Colonic mucosa (tissue), 4 donors: ENCODE data around the gene PIRT. TPM values are rescaled to one million over a fixed set of nuclear protein-coding genes. Genes with fewer than 3 reads are reported as not detected.

Source experiments
- DNase-seq: peaks from one replicate; pipeline ENCODE4 v3.0.0-alpha.2; 2020
- H3K27ac ChIP-seq: fragments of 200-600 bp; one replicate; pipeline ENCODE4 v1.8.0; 2021
- H3K27me3 ChIP-seq: fragments of 200-600 bp; one replicate; pipeline ENCODE4 v1.8.0; 2021
- H3K36me3 ChIP-seq: fragments of 200-600 bp; one replicate; pipeline ENCODE4 v1.8.0; 2021
- H3K4me1 ChIP-seq: fragments of 200-600 bp; one replicate; pipeline ENCODE4 v1.8.0; 2021; ENCODE audit warnings: mild to moderate bottlenecking
- H3K4me3 ChIP-seq: fragments of 200-600 bp; one replicate; pipeline ENCODE4 v1.8.0; 2021
- H3K9ac ChIP-seq, 2 donors: one replicate each; pipeline ENCODE4 v1.7.0; 2013; ENCODE audit warnings: control low read depth in 2 of 2, low read depth in 2 of 2, low read length in 2 of 2
- H3K9me3 ChIP-seq: fragments of 200-600 bp; one replicate; pipeline ENCODE4 v1.8.0; 2021
- intact Hi-C: fragments of 100-400 bp; cut with DNase I; formaldehyde crosslinking; loops from one replicate; pipeline ENCODE4 v1.14.1; 2022
- total RNA-seq, 2 donors: library from RNA; stranded (reverse); fragmentation: NEBNext Ultra II Directional in 1 of 2; extraction: Animal tissue kit (Norgen Biotek cat#: 25700) in 1 of 2; gene quantifications; one replicate each; pipeline ENCODE4 v1.2.1, GENCODE V29; 2021
- TF ChIP-seq, protein P1 (sequence below): fragments of 200-600 bp; IDR thresholded peaks from one replicate; pipeline ENCODE4 v1.8.0; 2022; ENCODE audit warnings: antibody characterized with exemption, mild to moderate bottlenecking
- donor health status: healthy.
- donor health status: DM: no; HTN: no; CAD: no.
- donor health status: DM: no; HTN: no; CAD: no.

The PIRT gene
- total RNA-seq, result 1 to 10 TPM in 1 of 2 donors, under 1 TPM in 1; 0.40 to 1.5 TPM

DNA sequence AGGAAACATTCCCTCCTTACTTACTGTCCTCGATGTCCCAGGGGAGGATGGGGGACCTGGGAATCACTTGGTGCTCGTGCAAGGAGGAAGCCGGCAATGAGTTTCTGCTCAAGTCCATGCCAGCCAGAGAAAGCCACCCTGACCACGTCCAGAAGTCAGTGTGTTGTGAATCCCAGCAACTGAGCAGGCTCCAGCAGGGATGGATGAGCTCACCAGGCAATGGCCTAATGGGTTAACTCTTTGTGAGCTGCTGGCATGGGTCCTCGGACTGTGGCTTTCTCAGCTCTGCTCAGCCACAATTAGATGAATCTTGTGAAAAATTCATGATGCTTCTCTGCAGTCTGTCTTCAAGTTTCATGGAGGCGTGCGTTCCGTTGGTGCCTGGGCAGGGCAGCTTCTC lies at the start of gene PIRT:
Gene PIRT, minus strand, starts transcription at position 167 of the 400 bp plus-strand sequence. CDS start 12,442 bp downstream, outside the sequence.
- no peak within 1 kb of the TSS for H3K27ac ChIP-seq
- intact Hi-C loops, result no loop called here
- H3K4me3 ChIP-seq, result no peak within 1 kb of the TSS
- no peaks in the 10 kb centered on the region for H3K4me1 ChIP-seq
- no peak for DNase-seq
- no peaks in the 10 kb centered on the region for H3K36me3 ChIP-seq
- TF ChIP-seq, protein P1, sequence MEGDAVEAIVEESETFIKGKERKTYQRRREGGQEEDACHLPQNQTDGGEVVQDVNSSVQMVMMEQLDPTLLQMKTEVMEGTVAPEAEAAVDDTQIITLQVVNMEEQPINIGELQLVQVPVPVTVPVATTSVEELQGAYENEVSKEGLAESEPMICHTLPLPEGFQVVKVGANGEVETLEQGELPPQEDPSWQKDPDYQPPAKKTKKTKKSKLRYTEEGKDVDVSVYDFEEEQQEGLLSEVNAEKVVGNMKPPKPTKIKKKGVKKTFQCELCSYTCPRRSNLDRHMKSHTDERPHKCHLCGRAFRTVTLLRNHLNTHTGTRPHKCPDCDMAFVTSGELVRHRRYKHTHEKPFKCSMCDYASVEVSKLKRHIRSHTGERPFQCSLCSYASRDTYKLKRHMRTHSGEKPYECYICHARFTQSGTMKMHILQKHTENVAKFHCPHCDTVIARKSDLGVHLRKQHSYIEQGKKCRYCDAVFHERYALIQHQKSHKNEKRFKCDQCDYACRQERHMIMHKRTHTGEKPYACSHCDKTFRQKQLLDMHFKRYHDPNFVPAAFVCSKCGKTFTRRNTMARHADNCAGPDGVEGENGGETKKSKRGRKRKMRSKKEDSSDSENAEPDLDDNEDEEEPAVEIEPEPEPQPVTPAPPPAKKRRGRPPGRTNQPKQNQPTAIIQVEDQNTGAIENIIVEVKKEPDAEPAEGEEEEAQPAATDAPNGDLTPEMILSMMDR, result no peak
- no peaks in the 10 kb centered on the region for H3K27me3 ChIP-seq
- H3K9ac ChIP-seq, result peak within 1 kb of the TSS in 1 of 2 donors; percentile 57
- no peaks in the 10 kb centered on the region for H3K9me3 ChIP-seq

DNA sequence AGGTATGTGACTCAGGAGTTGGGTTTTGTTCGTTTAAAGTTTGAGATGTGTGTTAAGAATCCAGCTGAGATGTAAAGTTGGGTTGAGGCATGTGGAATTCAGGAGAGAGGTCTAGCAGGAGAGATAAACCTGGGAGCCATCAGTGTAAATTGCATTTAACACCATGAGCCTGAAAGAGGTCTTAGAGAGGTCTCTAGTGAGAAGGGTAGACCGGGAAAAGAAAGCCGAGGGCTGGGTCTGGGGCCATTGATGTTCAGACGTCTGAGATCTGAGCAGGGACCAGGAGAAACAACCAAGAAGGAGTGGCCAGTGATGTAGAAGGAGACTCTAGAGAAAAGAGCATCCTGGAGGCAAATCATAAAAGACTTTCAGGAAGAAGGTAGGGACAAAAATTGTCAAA lies 44.1 kb upstream of the PIRT start:
- no peak overlapping the region for H3K27ac ChIP-seq
- no peaks in the 10 kb centered on the region for H3K27me3 ChIP-seq
- H3K36me3 ChIP-seq, result no peaks in the 10 kb centered on the region
- intact Hi-C loops, result no loop called here
- no peaks in the 10 kb centered on the region for H3K4me1 ChIP-seq
- no peaks in the 10 kb centered on the region for H3K9me3 ChIP-seq
- DNase-seq, result no peak
- TF ChIP-seq, protein P1, result no peak
- H3K9ac ChIP-seq, result no peak overlapping the region
- no peak overlapping the region for H3K4me3 ChIP-seq

DNA sequence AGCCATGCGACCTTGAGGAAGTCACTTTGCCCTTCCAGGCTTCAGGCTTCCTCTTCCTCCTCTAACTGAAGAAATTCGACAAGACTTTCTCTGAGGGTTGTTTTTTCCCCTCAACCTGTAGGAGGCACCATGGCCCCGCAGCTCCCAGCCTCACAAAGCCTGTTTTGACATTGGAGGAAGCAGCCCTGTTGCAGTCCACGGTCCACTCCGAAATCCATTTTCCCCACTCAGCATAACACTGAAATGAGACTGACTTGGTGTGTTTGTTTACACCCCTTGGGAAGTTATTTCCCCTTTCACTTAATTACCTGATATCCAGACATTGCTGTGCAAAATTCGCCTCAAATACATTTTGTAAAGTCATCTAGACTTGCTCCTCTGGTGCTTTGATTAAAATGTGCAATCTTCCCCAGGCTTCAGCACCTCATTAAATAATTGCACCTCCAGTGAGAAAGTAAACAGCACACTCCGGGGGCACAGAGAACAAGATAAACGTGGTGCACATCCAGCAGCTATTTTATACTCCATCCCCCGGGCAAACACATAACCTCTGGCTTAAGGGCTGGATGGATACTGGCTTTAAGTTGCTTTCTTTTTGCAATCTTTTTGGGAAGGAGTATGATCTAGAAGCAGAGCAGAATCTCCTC lies 41.4 kb upstream of the PIRT start:
- Histone ChIP-seq H3K4me3 (no peak overlapping the region), H3K27ac (no peak overlapping the region), H3K27me3 (no peaks in the 10 kb centered on the region), H3K9ac (no peak overlapping the region), H3K4me1 (no peaks in the 10 kb centered on the region), H3K9me3 (no peaks in the 10 kb centered on the region), H3K36me3 (no peaks in the 10 kb centered on the region)
- DNase-seq, result peak; percentile 45
- intact Hi-C loops, result loop anchor here (2.0 to 5.0 kb wide), 4 partner anchors 265 to 1058 kb away; no protein-coding TSS in a partner anchor
- TF ChIP-seq, protein P1, result peak; percentile 34

DNA sequence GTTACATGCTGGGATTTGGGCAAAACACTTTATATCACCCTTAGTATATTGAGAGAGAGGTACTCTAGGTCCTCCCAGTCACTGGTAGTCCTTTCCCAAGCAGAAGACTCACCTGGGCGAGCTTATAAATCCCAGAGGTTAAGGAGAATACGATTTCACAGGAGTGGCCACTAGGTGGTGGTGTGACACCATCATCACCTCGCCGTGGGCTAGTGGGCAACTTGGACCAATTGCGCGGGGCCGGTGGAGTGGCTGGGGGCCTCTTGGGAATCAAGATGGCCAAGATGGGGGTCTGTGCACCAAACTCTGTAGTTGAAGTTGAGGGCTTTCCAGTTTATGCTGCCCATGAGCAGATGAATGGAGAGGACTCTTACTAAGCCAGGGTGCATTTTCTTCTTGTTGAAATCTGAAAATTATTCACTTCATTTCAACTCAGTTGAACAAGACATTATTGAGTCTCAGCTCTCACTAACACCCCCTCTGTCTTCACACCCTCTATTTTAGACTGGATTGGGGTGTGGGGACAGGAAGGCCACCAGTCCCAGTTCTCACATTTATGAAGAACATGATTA lies 38.2 kb upstream of the PIRT start:
- H3K27me3 ChIP-seq, result no peaks in the 10 kb centered on the region
- no peak overlapping the region for H3K9ac ChIP-seq
- no peak overlapping the region for H3K27ac ChIP-seq
- TF ChIP-seq, protein P1, result peak; percentile 44
- intact Hi-C loops, result loop anchor here (5.0 kb wide), 3 partner anchors 421 to 1061 kb away; no protein-coding TSS in a partner anchor
- no peaks in the 10 kb centered on the region for H3K36me3 ChIP-seq
- H3K4me3 ChIP-seq, result no peak overlapping the region
- DNase-seq, result peak; percentile 62
- no peaks in the 10 kb centered on the region for H3K4me1 ChIP-seq
- no peaks in the 10 kb centered on the region for H3K9me3 ChIP-seq

DNA sequence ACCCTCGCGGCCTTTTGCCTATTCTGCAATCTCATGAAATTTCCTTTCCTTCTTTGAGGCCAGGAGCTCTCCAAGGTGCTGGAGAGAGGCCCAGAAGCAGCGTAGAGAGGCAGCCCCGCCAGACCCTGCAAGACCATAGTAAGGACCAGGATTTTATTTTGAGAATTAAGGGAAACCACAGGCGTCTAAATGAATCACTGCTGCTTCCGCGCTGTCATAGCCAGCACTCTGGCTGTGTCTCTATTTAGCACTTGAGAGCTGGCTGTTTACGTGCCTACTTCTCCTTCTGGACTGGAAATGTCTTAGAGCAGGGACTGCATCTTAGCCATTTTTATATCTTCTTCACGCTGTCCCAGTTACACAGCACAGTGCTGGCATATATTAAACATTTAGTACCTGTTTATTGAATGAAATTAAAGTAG lies 37.6 kb upstream of the PIRT start:
- Histone ChIP-seq H3K36me3 (no peaks in the 10 kb centered on the region), H3K27me3 (no peaks in the 10 kb centered on the region), H3K4me3 (no peak overlapping the region), H3K4me1 (no peaks in the 10 kb centered on the region), H3K9ac (no peak overlapping the region), H3K9me3 (no peaks in the 10 kb centered on the region), H3K27ac (no peak overlapping the region)
- TF ChIP-seq, protein P1, result no peak
- intact Hi-C loops, result loop anchor here (5.0 kb wide), 3 partner anchors 422 to 1062 kb away; no protein-coding TSS in a partner anchor
- peak; percentile 26 for DNase-seq
